ENCODE measurements around the gene UBE2V1. TPM values are rescaled to one million over a fixed set of nuclear protein-coding genes. Genes with fewer than 3 reads are reported as not detected.
"Not testable (repeated sequence)": the region's sequence is repeated elsewhere in the genome, so short reads cannot be mapped to it uniquely, and the experiment has no call there.

The UBE2V1 gene
- polyA plus RNA-seq (2013, experiment 1 of 2) = 261 TPM
- 262 TPM for polyA plus RNA-seq (2013, experiment 2 of 2)

DNA sequence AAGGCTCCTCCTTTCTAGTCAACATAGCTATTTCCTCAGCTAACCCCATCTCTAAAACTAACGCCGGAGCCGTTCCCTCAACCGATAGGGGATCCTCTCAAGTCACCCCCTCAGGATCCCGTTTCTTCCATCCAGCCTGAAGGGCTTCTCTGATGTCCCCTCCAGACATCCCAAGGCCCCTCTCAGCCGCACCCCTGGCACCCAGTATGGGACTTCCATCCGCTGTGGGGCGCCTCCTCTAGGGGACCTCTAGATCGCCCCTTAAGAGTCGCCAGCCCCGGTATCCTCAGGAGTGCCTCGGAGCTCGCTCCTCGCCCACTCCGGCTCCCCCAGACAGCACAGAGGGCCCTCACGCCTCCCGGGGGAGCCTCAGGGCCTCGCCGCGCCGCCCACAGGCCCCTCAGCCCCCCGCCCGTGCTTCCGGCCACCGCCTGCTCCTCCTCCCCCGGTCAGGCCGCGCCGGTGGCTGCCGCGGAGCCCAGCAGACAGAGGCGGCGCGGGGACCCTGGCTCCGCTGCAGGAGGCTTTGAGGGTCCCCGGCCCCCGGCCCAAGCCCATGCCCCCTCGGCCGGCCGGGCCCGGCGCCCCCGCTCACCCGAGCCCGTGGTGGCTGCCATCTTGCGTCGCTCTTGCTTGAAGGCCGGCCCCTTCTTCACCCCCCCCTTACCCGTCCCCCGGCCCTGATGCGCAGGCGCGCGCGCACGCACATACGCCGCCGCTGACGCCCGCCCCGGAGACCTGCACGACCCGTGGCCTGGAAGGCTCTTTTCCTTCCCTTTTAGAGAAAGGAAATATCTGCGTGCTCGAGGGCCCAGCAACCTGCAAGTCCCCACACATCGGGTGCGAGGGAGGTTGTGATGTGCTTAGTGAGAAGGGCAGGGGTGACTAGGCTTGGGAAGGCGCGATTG lies at the start of gene UBE2V1:
UBE2V1 (minus strand) TSS at position 639 of the 908 bp plus-strand sequence; CDS start at position 617, 22 bp downstream.
- DNase-seq (ENCODE audit: low spot score) = peak; percentile 85
- Histone ChIP-seq H3K4ac (ENCODE audit: low read length) (no peak within 1 kb of the TSS), H2AFZ (ENCODE audit: low read length) (peak within 1 kb of the TSS; percentile 91), H3K4me1 (ENCODE audit: control insufficient read depth in 2 of 2, insufficient read depth in 1 of 2, low read depth in 1 of 2, low read length in 2 of 2) (peaks cover 12 to 21% of the 10 kb centered on the region in 2 donors), H3K27me3 (ENCODE audit: control insufficient read depth in 3 of 3, insufficient read depth in 3 of 3, low read depth in 1 of 3, low read length in 3 of 3) (no peaks in the 10 kb centered on the region), H3K79me1 (ENCODE audit: low read depth, low read length) (peaks cover 4% of the 10 kb centered on the region), H4K91ac (ENCODE audit: low read depth, low read length, poor library complexity) (no peak within 1 kb of the TSS), H2BK120ac (ENCODE audit: low read depth, low read length) (no peak within 1 kb of the TSS), H3K9ac (ENCODE audit: low read depth, low read length, poor library complexity) (peak within 1 kb of the TSS; percentile 85), H3K18ac (ENCODE audit: low read length) (peak within 1 kb of the TSS; percentile 95), H4K8ac (ENCODE audit: low read depth, low read length) (no peak within 1 kb of the TSS), H2BK5ac (ENCODE audit: low read length) (peak within 1 kb of the TSS; percentile 72), H2AK5ac (ENCODE audit: low read depth, low read length) (peak within 1 kb of the TSS; percentile 17), H3K4me3 (ENCODE audit: low read length in 2 of 2) (peak within 1 kb of the TSS; percentile 89 to 93), H3K14ac (ENCODE audit: low read length) (peak within 1 kb of the TSS; percentile 22), H3K23ac (ENCODE audit: low read depth, low read length, poor library complexity) (peak within 1 kb of the TSS; percentile 57), H3K27ac (replicated peaks; ENCODE audit: low read length) (peak within 1 kb of the TSS; percentile 72), H3K4me2 (ENCODE audit: insufficient read depth, low read length, poor library complexity, severe bottlenecking) (peak within 1 kb of the TSS; percentile 65), H2BK15ac (ENCODE audit: low read length) (no peak within 1 kb of the TSS), H3K36me3 (replicated peaks in 1 of 2; ENCODE audit: control insufficient read depth in 2 of 2, insufficient read depth in 2 of 2, low read length in 2 of 2) (peaks cover 0 to 32% of the 10 kb centered on the region in 2 donors), H2BK12ac (ENCODE audit: low read length) (no peak within 1 kb of the TSS), H3K9me3 (replicated peaks in 1 of 2; ENCODE audit: control insufficient read depth in 2 of 2, insufficient read depth in 1 of 2, low read depth in 1 of 2, low read length in 2 of 2) (no peaks in the 10 kb centered on the region)
- no CpG with 5 or more reads among the region's 70 CpGs for WGBS, 2 donors (ENCODE audit: extremely low coverage in 2 of 2, insufficient read length in 2 of 2, insufficient replicate concordance in 1 of 2)

GRCh38 chr20:50161494-50161893 lies 48.5 kb upstream of the UBE2V1 start:
- H2BK120ac ChIP-seq (ENCODE audit: low read depth, low read length); H3K14ac ChIP-seq (ENCODE audit: low read length); H3K36me3 ChIP-seq (replicated peaks in 1 of 2; ENCODE audit: control insufficient read depth in 2 of 2, insufficient read depth in 2 of 2, low read length in 2 of 2); H3K18ac ChIP-seq (ENCODE audit: low read length); H3K4ac ChIP-seq (ENCODE audit: low read length); H3K27me3 ChIP-seq (ENCODE audit: control insufficient read depth in 3 of 3, insufficient read depth in 3 of 3, low read depth in 1 of 3, low read length in 3 of 3); H3K4me2 ChIP-seq (ENCODE audit: insufficient read depth, low read length, poor library complexity, severe bottlenecking); H2AFZ ChIP-seq (ENCODE audit: low read length); H3K9me3 ChIP-seq (replicated peaks in 1 of 2; ENCODE audit: control insufficient read depth in 2 of 2, insufficient read depth in 1 of 2, low read depth in 1 of 2, low read length in 2 of 2); H3K9ac ChIP-seq (ENCODE audit: low read depth, low read length, poor library complexity); H4K91ac ChIP-seq (ENCODE audit: low read depth, low read length, poor library complexity); H3K27ac ChIP-seq (replicated peaks; ENCODE audit: low read length); H3K23ac ChIP-seq (ENCODE audit: low read depth, low read length, poor library complexity); H2BK5ac ChIP-seq (ENCODE audit: low read length); H4K8ac ChIP-seq (ENCODE audit: low read depth, low read length); H2BK15ac ChIP-seq (ENCODE audit: low read length); H3K79me1 ChIP-seq (ENCODE audit: low read depth, low read length); H2AK5ac ChIP-seq (ENCODE audit: low read depth, low read length); DNase-seq (ENCODE audit: low spot score); H3K4me3 ChIP-seq (ENCODE audit: low read length in 2 of 2); H2BK12ac ChIP-seq (ENCODE audit: low read length): not testable (repeated sequence)
- WGBS, 2 donors (ENCODE audit: extremely low coverage in 2 of 2, insufficient read length in 2 of 2, insufficient replicate concordance in 1 of 2) = no CpG with 5 or more reads among the region's 7 CpGs
- peaks cover 8 to 11% of the 10 kb centered on the region in 2 donors for H3K4me1 ChIP-seq (ENCODE audit: control insufficient read depth in 2 of 2, insufficient read depth in 1 of 2, low read depth in 1 of 2, low read length in 2 of 2)

GRCh38 chr20:50153500-50154377 lies 40.8 kb upstream of the UBE2V1 start, which contains the start of gene PEDS1:
PEDS1 (minus strand) TSS chr20:50153723; CDS start chr20:50153637, 86 bp downstream.
- H3K4me3 ChIP-seq (ENCODE audit: low read length in 2 of 2) = peak within 1 kb of the TSS; percentile 74 to 95

More at GRCh38 chr20:50153500-50154377, 40.8 kb upstream of the UBE2V1 start, which contains the start of gene PEDS1:
- peaks cover 14 to 16% of the 10 kb centered on the region in 2 donors for H3K4me1 ChIP-seq (ENCODE audit: control insufficient read depth in 2 of 2, insufficient read depth in 1 of 2, low read depth in 1 of 2, low read length in 2 of 2)
- peak within 1 kb of the TSS; percentile 100 for H2AFZ ChIP-seq (ENCODE audit: low read length)
- H2BK5ac ChIP-seq (ENCODE audit: low read length) = no peak within 1 kb of the TSS
- H2AK5ac ChIP-seq (ENCODE audit: low read depth, low read length) = peak within 1 kb of the TSS; percentile 8
- H3K36me3 ChIP-seq (replicated peaks in 1 of 2; ENCODE audit: control insufficient read depth in 2 of 2, insufficient read depth in 2 of 2, low read length in 2 of 2) = peaks cover 1 to 24% of the 10 kb centered on the region in 2 donors
- peak within 1 kb of the TSS; percentile 96 for H3K23ac ChIP-seq (ENCODE audit: low read depth, low read length, poor library complexity)
- H2BK120ac ChIP-seq (ENCODE audit: low read depth, low read length) = peak within 1 kb of the TSS; percentile 29
- peak within 1 kb of the TSS; percentile 82 for H3K4me2 ChIP-seq (ENCODE audit: insufficient read depth, low read length, poor library complexity, severe bottlenecking)
- peak within 1 kb of the TSS; percentile 84 for H2BK15ac ChIP-seq (ENCODE audit: low read length)
- H2BK12ac ChIP-seq (ENCODE audit: low read length) = no peak within 1 kb of the TSS
- peak within 1 kb of the TSS; percentile 68 for H3K27ac ChIP-seq (replicated peaks; ENCODE audit: low read length)
- H4K91ac ChIP-seq (ENCODE audit: low read depth, low read length, poor library complexity) = peak within 1 kb of the TSS; percentile 49
- H3K9ac ChIP-seq (ENCODE audit: low read depth, low read length, poor library complexity) = peak within 1 kb of the TSS; percentile 91
- H3K4ac ChIP-seq (ENCODE audit: low read length) = no peak within 1 kb of the TSS
- H3K18ac ChIP-seq (ENCODE audit: low read length) = peak within 1 kb of the TSS; percentile 97
- no peaks in the 10 kb centered on the region for H3K27me3 ChIP-seq (ENCODE audit: control insufficient read depth in 3 of 3, insufficient read depth in 3 of 3, low read depth in 1 of 3, low read length in 3 of 3)
- H3K14ac ChIP-seq (ENCODE audit: low read length) = peak within 1 kb of the TSS; percentile 97
- no CpG with 5 or more reads among the region's 99 CpGs for WGBS, 2 donors (ENCODE audit: extremely low coverage in 2 of 2, insufficient read length in 2 of 2, insufficient replicate concordance in 1 of 2)
- H4K8ac ChIP-seq (ENCODE audit: low read depth, low read length) = no peak within 1 kb of the TSS
- DNase-seq (ENCODE audit: low spot score) = peak; percentile 84
- H3K79me1 ChIP-seq (ENCODE audit: low read depth, low read length) = peaks cover 3% of the 10 kb centered on the region
- H3K9me3 ChIP-seq (replicated peaks in 1 of 2; ENCODE audit: control insufficient read depth in 2 of 2, insufficient read depth in 1 of 2, low read depth in 1 of 2, low read length in 2 of 2) = no peaks in the 10 kb centered on the region

Measured in neuronal stem cell (in vitro differentiated cells).